ENCODE measurements around the gene DNAJB13.

DNAJB13 gene

DNA sequence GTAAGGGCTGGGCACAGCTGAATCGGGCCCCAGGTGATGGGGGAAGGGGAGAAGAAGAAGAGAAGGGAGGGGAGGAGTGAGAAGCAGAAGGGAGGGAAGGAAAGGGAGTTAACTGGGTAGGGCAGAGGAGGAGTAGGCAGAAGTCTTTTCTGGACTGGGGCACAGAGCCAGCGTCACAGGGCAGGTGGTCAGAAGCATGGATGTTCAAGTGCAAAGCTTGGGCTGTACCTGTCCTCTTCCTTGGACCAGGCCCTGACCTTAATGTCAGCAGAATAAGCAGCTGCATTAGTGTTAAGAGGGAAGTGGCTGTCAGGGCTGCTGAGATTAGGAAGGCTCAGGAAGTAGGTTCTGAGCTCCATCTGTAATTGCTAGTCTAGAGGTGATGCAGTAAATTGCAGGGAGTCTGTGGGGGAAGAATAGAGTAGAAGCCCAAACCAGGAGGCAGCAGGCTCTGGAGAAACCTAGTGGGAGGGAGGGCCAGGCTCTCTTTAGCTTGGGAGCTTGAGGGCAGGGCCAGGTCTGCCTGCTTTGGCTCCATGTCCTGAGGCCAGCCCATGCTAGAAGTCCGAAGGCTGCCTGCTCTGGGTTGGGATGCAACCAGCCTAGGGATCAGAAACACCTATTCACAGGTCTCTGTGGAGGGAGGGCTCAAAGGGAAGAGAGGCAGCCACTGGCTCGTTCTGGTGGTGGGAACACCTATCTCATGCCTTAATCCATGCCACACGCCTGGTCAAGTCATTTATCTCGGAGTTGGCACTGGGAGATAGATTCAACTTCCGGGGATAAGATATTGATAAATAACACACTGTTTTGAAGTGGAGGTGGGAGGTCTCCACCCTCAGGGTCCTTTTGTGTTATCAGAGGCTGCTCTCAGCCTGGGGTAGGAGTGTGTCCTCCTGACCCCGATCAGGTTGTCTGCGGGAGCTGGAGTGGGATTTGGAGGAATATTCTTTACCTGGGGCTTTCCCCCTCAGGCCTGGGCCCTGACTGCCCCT, 59.8 kb downstream of the DNAJB13 start:
- H3K4me2 ChIP-seq (ENCODE audit: low read length): no peak overlapping the region
- TF ChIP-seq EZH2 (IDR thresholded peaks at IDR 0.05; ENCODE audit: borderline replicate concordance, low read length): no peak
- TF ChIP-seq, protein P1, sequence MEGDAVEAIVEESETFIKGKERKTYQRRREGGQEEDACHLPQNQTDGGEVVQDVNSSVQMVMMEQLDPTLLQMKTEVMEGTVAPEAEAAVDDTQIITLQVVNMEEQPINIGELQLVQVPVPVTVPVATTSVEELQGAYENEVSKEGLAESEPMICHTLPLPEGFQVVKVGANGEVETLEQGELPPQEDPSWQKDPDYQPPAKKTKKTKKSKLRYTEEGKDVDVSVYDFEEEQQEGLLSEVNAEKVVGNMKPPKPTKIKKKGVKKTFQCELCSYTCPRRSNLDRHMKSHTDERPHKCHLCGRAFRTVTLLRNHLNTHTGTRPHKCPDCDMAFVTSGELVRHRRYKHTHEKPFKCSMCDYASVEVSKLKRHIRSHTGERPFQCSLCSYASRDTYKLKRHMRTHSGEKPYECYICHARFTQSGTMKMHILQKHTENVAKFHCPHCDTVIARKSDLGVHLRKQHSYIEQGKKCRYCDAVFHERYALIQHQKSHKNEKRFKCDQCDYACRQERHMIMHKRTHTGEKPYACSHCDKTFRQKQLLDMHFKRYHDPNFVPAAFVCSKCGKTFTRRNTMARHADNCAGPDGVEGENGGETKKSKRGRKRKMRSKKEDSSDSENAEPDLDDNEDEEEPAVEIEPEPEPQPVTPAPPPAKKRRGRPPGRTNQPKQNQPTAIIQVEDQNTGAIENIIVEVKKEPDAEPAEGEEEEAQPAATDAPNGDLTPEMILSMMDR (IDR thresholded peaks at IDR 0.05; ENCODE audit: low read length): no peak

GRCh38 chr11:74011360-74012073, 60.7 kb downstream of the DNAJB13 start:
- no peak overlapping the region for H3K4me2 ChIP-seq (ENCODE audit: low read length)
- no peaks in the 10 kb centered on the region for H3F3A ChIP-seq (ENCODE audit: insufficient read depth, low read length)
- H3K27ac ChIP-seq (ENCODE audit: low read depth, low read length, poor library complexity, severe bottlenecking): no peak overlapping the region
- no peak overlapping the region for H2AFZ ChIP-seq (ENCODE audit: low read length)
- H3K9me3 ChIP-seq (ENCODE audit: low read length): no peaks in the 10 kb centered on the region
- H3K9me2 ChIP-seq (ENCODE audit: low read depth, low read length): no peaks in the 10 kb centered on the region
- H3K4me1 ChIP-seq (ENCODE audit: insufficient read depth, low read length, severe bottlenecking): no peaks in the 10 kb centered on the region
- TF ChIP-seq, protein P1 (IDR thresholded peaks at IDR 0.05; ENCODE audit: low read length): no peak
- no peak for TF ChIP-seq EZH2 (IDR thresholded peaks at IDR 0.05; ENCODE audit: borderline replicate concordance, low read length)
- no peaks in the 10 kb centered on the region for H4K20me1 ChIP-seq (ENCODE audit: insufficient read depth, low read length)
- no peak overlapping the region for H3K4me3 ChIP-seq (ENCODE audit: low read depth, low read length, poor library complexity, severe bottlenecking)
- H3K27me3 ChIP-seq (ENCODE audit: insufficient read depth, low read length): no peaks in the 10 kb centered on the region
- no peaks in the 10 kb centered on the region for H3K79me2 ChIP-seq (ENCODE audit: insufficient read depth, low read length)
- no peaks in the 10 kb centered on the region; the same call in 1 of the 2 replicates for H3K36me3 ChIP-seq (ENCODE audit: insufficient read depth, low read length)
- H3K9ac ChIP-seq (ENCODE audit: low read length): no peak overlapping the region

More for the DNA sequence above, 59.8 kb downstream of the DNAJB13 start:
- Histone ChIP-seq H3K27ac (ENCODE audit: low read depth, low read length, poor library complexity, severe bottlenecking) (no peak overlapping the region), H4K20me1 (ENCODE audit: insufficient read depth, low read length) (no peaks in the 10 kb centered on the region), H3K79me2 (ENCODE audit: insufficient read depth, low read length) (no peaks in the 10 kb centered on the region), H3K27me3 (ENCODE audit: insufficient read depth, low read length) (no peaks in the 10 kb centered on the region), H3K9ac (ENCODE audit: low read length) (no peak overlapping the region), H3K9me2 (ENCODE audit: low read depth, low read length) (no peaks in the 10 kb centered on the region), H3K4me1 (ENCODE audit: insufficient read depth, low read length, severe bottlenecking) (peaks cover 3% of the 10 kb centered on the region), H3K4me3 (ENCODE audit: low read depth, low read length, poor library complexity, severe bottlenecking) (no peak overlapping the region), H3K9me3 (ENCODE audit: low read length) (no peaks in the 10 kb centered on the region), H2AFZ (ENCODE audit: low read length) (no peak overlapping the region), H3K36me3 (ENCODE audit: insufficient read depth, low read length) (no peaks in the 10 kb centered on the region), H3F3A (ENCODE audit: insufficient read depth, low read length) (no peaks in the 10 kb centered on the region)

DNA sequence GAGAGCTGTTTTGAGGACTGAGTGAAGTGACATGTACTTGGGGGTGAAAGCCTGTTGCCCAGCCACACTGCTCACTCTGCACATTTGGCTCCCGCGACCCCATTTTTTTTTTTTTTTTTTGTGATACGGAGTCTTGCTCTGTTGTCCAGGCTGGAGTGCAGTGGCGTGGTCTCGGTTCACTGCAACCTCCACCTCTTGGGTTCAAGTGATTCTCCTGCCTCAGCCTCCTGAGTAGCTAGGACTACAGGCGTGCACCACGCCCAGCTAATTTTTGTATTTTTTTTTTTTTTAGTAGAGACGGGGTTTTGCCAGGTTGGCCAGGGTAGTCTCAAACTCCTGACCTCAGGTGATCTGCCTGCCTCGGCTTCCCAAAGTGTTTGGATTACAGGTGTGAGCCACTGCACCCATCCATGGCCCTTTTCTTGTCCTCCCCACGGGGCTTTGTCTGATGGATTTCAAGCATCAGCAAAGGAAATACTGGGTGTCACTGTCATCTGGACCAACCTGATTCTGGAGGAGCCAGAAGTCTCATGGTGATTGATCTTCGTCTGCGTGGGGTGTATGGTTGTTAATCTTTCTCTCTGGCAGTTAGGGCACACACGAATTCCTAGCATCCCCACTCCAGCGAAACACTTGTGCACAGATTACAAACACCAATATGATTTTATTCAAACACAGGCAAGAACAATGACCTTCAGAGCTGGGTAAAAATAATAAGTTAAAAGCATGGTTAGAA, 61.4 kb downstream of the DNAJB13 start:
- TF ChIP-seq EZH2 (IDR thresholded peaks at IDR 0.05; ENCODE audit: borderline replicate concordance, low read length): no peak
- TF ChIP-seq, protein P1 (IDR thresholded peaks at IDR 0.05; ENCODE audit: low read length): no peak

More for the DNA sequence above, 61.4 kb downstream of the DNAJB13 start:
- Histone ChIP-seq H3K27ac (ENCODE audit: low read depth, low read length, poor library complexity, severe bottlenecking) (no peak overlapping the region), H2AFZ (ENCODE audit: low read length) (no peak overlapping the region), H3K27me3 (ENCODE audit: insufficient read depth, low read length) (no peaks in the 10 kb centered on the region), H4K20me1 (ENCODE audit: insufficient read depth, low read length) (no peaks in the 10 kb centered on the region), H3F3A (ENCODE audit: insufficient read depth, low read length) (no peaks in the 10 kb centered on the region), H3K9me2 (ENCODE audit: low read depth, low read length) (no peaks in the 10 kb centered on the region), H3K36me3 (ENCODE audit: insufficient read depth, low read length) (no peaks in the 10 kb centered on the region; the same call in 1 of the 2 replicates), H3K4me3 (ENCODE audit: low read depth, low read length, poor library complexity, severe bottlenecking) (no peak overlapping the region), H3K4me2 (ENCODE audit: low read length) (no peak overlapping the region), H3K9ac (ENCODE audit: low read length) (no peak overlapping the region), H3K79me2 (ENCODE audit: insufficient read depth, low read length) (no peaks in the 10 kb centered on the region), H3K9me3 (ENCODE audit: low read length) (no peaks in the 10 kb centered on the region), H3K4me1 (ENCODE audit: insufficient read depth, low read length, severe bottlenecking) (no peaks in the 10 kb centered on the region)
